CD4-positive, alpha-beta T cell treated with Interleukin-4 for 4 hours (primary cell): ENCODE results near the gene CARM1.
A peak's percentile ranks its signal among the peaks of the same experiment; 100 is the strongest.
"Not testable (repeated sequence)": the region's sequence is repeated elsewhere in the genome, so short reads cannot be mapped to it uniquely, and the experiment has no call there.

ENCODE experiments used
- DNase-seq: peaks from one replicate; pipeline ENCODE4 v3.0.0-alpha.2; 2020

Gene CARM1

DNA sequence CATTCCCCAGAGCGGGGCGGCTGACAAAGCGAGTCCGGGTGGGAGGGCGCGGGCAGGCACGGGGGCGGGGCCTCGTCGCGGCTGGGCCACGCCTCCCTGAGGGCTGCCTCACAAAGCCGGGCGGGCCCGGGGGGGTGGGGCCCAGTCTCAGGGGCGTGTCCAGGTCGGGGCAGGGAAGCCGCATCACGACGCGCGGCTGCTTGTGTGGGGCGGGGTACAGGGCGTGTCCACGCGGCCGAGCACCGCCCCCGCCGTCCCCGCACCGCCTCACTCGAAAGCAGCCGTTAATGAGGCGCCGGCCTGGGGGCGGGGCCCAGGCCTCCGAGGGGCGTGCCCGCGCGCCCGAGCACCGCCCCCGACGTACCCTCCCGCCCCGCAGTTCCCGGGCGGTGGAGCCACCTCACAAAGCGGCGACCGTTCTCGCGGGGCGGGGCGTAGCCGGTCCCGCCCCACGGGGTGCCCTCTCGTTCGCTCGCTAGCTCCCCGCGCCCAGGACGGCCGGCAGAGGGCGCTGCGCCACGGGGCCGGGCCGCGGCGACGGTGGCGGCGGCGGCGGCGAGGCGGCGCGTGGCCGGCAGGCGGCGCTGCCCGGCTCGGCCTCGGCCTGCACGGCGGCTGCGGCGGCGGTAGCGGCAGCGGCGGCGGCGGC, at the start of gene CARM1:
Gene CARM1 (plus strand): TSS at position 599 of the 649 bp plus-strand sequence. CDS start 150 bp downstream, outside the sequence.
- peak; percentile 96 for DNase-seq

DNA sequence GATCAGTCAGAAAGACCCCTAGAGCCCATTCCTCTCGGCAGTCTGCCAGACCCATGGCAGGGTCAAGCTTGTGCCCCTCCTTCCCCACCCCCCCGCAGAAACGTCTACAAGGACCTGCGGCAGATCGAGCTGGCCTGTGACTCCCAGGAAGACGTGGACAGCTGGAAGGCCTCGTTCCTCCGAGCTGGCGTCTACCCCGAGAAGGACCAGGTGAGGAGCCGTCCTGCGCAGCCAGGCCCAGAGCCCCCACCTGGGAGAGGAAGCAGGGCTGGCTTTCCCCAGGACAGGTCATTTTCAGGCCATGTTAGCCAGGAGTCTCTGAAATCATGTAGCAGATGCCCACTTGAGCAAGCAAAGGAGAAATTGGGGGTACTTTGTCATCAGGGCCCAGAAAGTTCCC, 47.7 kb upstream of the CARM1 start:
- DNase-seq: no peak

DNA sequence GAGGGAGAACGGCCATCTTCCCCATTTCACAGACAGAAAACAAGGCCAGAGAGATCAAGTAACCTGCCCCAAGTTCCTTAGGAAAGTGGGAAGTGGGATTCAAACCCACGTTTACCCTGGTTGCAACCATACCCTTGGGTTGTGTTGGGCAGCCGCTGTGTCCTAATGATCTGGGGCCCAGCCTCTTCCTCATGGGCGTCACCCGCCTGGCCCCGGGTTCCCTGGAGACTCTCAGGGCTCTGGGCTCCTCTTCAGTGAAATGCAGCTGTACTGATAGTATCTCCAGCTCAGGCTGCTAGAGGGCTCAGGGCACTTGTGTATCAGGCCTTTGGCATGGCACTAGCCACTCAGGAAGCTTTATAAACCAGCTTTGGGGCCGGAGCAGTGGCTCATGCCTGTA, 45.1 kb upstream of the CARM1 start:
- no peak for DNase-seq

DNA sequence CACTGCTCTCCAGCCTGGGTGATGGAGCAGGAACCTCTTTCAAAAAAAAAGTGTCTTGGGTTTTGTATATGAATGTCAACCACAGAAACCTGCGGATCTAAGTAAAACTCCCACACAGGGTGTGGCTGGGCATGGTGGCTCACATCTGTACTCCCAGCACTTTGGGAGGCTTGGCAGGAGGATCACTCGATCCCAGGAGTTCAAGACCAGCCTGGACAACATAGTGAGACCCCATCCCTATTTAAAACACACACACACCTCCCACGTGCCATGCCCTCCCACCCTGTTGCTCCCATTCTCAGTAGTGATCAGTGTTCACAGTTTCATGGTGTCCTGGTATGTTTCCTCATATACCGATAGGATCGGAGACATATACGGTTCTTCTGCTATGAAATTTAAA, 44.5 kb upstream of the CARM1 start:
- DNase-seq: no peak

DNA sequence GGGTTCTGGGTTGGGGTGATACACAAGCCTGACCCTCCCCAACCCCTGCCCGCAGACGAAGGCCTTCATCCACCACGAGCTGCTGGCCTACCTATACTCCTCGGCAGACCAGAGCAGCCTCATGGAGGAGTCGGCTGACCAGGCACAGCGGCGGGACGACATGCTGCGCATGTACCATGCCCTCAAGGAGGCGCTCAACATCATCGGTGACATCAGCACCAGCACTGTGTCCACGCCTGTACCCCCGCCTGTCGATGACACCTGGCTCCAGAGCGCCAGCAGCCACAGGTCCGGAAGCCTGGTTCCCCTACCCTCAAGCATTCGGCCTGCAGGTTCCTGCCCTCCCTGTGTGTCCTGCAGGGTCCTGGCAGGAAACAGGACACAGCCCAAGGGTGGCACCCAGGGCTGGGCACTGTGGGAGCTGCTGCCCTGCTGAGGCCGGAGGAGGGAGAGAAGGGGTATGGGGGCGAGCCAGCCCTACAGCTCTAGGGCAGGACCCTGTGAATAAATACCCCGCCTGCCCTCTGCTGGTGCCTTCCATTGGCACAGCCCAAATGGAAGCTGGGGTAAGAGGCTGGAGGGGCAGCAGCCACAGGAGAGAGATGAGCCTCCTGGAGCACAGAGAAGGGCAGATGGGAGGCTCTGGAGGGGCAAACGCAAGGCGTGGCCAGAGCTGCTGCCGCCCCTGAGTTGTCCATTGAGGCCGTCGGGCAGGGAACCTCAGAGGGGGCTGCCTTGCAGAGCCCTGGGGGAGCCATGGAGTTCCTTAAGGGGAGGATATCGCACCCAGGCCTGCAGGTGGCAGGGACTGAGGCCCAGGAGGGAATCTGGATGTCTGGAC, 42.2 kb upstream of the CARM1 start:
- no peak for DNase-seq

DNA sequence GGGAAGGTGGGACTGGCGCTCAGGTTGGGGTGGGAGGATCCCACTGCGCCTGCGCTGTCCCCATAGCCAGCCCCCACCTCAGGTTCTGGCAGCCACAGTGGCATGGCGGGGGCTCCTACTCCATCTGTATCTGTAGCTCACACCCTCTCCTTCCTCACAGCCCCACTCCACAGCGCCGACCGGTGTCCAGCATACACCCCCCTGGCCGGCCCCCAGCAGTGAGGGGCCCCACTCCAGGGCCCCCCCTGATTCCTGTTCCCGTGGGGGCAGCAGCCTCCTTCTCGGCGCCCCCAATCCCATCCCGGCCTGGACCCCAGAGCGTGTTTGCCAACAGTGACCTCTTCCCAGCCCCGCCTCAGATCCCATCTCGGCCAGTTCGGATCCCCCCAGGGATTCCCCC, 41.4 kb upstream of the CARM1 start:
- DNase-seq: no peak

DNA sequence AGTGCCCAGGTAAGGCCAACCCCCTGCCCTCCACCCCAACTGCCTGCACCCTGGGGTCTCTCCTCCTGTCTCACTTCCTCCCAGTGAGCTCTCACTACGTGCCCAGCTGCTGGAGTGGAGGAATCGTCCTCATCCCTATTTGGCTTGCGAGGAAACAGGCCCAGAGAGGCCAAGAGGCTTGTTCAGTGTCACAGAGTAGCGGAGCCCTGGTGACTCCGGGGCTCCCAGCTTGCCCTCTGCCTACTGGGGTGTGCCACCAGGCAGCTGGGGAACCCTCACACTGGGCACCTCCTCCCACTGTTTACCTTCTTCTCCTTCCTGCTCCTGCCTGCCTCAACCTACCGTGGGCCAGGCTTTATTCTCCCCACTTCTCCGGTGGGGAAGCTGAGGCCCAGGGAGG, 41.0 kb upstream of the CARM1 start:
- no peak for DNase-seq

DNA sequence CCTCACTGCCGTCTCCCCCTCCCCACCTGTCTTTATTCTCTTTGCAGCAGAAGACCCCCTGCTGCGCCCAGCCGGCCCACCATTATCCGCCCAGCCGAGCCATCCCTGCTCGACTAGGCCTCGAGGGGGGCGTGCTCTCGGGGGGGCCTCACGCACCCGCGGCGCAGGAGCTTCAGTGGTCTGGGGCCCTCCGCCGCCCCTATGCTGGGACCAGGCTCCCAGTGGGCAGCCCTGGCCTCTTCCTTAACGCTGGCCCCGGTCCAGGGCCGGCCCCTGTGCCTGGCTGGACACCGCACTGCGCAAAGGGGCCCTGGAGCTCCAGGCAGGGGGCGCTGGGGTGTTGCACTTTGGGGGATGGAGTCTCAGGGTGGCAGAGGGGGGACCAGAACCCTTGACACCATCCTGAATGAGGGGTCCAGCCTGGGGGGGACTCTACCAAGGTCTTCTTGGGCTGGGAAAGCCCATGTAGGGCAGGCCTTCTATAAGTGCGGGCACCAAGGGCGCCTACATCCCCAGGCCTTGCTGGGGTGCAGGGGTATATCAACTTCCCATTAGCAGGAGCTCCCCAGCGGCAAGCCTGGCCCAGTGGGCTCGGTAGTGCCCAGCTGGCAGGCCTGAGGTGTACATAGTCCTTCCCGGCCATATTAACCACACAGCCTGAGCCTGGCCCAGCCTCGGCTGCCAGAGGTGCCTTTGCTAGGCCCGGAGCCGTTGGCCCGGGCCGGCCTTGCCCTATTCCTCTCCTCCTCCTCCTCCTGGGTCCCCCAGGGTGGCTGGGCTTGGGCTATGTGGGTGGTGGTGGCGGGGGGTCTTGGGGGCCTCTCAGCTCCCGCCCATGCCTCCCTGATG, 40.2 kb upstream of the CARM1 start:
- DNase-seq: no peak

DNA sequence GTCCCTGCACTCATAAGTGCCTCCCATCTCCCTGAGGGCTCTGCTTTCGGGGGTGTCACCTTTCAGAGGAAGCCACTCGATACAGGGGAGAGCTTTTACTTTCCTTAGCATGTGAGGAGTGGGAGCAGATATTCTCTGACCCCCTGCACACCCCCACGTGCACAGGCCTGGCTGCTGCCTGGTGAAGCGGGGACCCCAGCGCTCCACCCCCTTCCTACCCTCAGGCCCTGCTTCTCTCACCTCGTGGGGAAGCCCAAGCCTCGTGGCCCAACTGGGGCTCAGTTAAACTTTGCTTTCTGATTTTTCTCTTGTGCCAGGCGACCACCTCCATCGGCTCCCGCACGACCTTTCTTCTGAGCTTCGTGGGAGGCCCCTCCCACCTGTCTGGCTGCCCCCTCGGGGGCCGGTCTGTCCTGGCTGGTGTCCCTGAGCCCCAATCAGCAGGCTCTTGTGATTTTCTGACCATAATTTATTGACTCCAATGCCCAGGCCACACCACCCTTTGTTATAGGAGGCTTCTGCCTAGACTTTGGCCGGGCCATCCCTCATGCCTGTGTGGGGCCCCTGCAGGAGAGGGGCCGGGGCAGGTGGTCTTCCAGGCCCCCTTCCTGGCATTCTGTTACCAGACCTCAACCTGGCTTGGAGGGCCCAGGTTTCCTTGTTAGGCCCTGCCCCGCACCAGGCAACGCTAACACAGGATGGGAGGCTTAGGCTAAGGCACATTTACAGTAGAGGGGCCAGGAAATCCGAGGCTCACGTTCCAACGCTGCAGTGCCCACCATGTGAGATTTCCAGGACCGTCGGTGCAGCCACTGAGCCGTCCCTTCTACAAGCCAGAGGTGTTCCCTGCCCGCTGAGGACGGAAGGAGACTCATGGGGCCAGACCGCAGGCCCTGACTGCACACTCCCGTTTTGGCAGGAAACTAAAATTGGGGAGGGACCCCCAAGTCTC, 39.1 kb upstream of the CARM1 start:
- no peak for DNase-seq

DNA sequence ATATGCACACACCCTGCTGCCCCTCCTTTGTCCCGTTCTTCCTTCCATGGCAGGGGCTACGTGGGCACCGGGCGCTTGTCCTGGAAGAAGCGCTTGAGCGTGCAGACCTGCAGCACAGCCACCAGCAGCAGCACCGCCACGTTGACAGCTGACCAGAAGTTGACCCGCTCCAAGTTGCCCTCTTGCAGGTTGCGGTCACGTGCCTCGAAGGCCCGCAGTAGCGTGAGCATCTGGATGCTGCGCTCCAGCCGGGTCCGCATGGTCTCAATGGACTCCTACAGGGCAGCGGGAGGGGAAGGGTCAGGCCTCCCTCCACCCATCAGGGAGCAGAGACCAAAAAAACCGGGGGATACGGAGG, 38.4 kb upstream of the CARM1 start:
- no peak for DNase-seq

DNA sequence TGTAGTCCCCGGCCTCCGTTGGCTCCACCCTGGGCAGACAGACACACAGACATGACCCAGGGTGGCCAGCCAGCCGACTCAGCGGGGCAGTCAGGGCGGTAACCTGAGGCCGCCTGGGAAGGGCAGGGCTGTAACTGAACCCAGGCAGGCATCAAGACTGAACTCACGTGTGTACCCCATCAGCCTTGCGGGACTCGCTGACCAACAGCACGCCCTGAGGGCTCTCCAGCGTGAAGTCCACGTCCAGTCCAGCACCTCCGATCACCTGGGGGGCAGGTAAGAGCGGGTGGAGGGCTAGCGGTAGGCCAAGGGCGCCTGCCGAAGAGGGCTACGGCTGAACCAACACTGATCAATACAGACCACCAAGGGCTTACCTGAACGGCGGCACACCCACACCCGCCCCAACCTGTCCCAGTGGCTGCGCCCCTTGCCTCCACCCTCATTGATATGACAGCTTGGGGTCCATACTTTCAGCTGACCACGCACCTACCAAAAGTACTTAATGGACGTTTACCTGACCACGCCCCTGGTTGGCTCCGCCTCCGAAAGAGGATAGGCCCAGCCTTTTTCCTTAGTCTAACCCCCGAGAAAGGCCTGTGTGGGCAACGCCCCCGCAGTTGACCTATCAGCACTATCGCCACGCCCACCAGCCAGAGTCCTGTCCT, 36.1 kb upstream of the CARM1 start:
- DNase-seq: no peak

DNA sequence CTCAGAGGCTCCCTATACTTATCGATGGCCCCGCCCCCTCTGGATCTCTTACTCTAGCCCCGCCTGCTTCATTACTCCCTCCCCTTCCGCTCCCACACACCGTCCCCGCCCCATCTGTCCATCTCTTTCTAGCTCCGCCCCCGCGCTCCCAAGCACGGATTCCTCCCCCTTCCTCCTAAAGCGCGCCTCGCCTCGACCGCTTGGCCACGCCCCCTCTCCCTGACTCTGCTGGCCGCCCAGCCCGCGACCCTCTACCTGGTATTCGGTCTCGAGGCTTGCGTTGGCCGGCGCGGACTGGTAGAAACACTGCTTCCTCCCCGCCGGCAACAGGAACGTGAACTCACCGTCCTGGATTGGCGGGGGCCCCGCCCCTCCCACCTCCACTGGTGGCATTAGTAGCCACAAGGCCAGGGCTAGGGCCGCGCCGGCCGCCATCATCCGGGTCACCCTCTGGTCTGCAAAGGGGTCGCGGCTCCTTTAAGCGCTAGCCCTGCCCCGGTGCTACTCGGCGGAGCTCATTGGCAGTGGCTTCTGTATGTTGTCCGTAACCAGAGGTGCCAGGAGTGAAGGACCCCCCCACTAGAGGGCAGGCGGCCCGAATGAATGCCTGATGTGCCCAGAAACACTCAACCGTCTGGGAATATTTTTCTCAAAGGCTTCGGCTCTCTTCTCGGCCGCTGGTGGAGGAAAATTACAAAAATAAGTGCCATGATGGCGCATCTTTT, 35.4 kb upstream of the CARM1 start, which contains the start of gene TMED1:
Gene TMED1 (minus strand): TSS at position 459 of the 725 bp plus-strand sequence. CDS start 21 bp downstream, at position 438.
- peak; percentile 95 for DNase-seq

DNA sequence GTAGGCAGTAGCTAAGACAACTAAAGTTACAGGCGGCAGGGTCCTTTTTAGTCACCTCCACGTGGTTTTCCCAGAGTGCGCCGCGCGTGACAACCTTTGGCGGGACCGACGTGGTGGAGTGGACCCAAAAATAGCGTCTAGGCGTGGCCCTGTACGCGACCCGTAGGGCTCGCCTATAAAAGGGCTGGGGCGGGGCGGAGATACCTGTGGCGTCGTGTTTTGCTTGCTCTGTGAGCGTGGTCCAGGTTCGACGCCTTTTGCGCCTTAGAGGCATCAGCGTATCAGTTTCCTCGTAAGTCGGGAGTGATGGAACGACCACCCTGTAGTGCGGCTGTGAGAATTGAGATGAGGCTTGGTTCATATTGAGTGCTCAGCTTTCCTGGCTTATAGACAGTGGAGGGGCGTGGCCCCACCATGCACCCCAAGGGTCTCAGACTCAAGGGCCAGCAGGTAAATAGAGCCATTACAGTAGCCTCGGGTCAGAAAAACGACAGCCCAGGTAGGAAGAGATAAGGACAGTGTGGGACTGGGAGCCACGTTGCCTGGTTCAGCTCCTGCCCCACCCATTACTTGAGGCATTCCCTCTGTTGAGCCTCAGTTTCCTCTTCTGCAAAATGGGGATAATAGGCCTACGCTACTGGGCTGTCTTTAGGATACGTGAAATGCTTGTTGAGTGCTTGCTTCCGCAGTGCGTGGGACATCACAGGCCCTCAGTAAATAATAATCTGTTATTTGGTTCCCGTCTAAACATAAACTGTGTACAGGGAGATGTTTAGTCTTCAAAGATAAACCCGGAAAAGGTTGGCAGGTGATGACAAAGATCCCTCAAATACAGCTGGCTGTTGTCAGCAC, 34.6 kb upstream of the CARM1 start:
- DNase-seq: peak; percentile 88

DNA sequence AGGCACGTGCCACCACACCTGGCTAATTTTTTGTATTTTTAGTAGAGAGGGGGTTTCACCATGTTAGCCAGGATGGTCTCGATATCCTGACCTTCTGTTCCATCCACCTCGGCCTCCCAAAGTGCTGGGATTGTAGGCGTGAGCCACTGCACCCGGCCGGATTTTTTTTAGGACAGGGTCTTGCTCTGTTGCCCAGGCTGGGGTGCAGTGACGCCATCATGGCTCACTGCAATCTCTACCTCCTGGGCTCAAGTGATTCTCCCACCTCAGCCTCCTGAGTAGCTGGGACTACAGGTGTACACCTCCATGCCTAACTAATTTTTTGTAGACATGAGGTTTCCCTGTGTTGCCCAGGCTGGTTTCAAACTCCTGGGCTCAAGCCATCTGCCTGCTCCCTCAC, 33.7 kb upstream of the CARM1 start:
- DNase-seq: not testable (repeated sequence)

DNA sequence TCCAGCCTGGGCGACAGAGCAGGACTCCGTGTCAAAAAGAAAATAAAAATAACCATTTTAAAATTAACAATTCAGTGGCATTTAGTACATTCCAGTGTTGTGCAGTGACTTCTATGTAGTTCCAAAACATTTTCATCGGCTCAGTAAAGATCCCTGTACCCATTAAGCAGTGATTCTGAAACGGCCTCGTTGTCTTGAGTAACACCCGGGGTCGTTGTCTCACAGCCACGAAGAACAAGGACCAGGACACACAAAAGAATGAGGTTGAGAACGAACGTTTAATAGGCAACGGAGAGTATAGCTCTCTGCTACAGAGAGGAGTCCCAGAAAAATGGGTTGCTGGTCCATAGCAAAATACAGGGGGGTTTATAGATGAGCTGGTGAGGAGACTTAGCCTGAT, 33.0 kb upstream of the CARM1 start:
- DNase-seq: no peak

DNA sequence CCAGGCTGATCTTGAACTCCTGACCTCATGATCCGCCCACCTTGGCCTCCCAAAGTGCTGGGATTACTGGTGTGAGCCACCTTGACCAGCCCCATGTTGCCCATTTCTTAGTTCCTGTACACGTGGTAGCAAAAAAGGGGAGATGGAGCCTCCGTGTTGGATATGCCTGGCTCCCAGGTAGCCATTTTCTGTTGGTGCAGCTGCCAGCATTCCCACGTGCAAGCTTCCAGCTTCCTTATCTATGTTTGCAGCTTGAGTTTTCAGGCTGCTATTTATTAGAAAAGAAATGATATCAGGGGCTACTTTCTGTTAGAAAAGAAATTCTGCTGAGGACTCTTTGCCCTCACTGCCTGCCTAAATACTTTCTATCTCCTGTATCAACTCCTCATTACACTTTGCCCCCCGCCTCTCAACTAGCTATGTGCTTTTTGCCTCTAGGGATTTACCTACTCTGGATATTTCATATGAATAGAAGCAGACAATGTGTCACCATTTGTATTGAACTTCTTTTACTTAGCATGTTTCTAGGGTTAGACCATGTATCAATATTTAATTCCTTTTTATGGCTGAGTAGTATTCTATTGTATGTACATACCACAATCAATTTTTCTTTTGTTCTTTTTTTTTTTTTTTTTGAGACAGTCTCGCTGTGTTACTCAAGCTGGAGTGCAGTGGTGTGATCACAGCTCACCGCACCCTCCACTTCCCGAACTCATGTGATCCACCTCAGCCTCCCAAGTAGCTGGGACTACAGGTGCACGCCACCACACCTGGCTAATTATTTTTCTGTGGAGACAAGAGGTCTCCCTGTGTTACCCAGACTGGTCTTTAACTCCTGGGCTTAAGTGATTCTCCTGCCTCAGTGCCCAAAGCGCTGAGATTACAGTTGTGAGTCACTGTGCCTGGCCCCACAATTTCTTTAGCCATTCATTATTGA, 32.0 kb upstream of the CARM1 start:
- DNase-seq: no peak

DNA sequence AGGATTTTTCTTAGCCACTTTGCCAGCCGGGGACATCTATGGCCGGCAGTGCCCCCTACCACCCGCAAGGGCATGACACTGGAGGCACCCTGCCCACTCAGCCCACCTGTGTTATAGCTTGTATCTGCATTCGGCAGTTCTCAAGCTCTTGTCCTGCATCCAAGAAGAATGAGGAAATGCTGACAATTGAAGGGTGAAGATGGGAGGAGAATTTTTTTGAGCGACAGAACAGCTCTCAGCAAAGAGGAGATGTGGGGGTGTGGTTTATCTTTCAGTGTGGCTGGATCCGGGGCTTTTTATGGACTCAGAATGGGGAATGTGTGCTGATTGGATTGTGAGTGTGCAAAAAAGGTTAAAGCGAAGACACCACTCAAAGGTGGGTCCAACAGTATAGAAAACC, 28.6 kb upstream of the CARM1 start:
- no peak for DNase-seq

DNA sequence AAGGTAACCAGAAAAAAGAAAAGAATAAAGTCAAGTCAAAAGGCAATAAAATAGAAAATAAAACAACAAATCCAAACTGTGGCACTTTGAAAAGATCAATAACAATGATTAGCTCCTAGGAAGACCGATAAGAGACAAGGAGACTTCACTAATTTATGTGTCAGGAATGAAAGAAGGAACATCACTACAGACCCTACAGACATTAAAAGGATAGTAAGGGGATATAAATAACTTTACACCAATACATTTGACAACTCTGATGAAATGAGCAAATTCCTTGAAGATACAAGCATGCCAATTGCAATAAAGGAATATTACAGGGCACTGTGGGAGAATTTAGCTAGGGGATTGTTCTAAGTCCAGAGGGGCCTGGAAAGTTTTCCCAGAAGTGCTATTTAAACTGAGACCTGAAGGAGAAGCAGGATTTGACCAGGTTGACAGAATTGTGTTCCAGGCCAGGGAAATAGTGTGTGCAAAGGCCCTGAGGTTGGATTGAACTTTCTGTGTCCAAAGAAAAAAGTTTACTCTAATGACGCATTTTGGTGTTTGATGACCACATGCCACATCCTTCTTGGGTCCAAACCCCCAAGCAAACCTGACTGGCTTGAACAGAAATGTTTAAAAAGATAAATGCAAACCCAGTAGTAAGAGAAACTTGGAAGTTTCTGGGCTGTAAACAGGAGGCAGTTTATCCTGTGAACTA, 24.7 kb upstream of the CARM1 start:
- no peak for DNase-seq
